Stimulated activated CD8-positive, alpha-beta memory T cell treated with anti-CD3 and anti-CD28 coated beads, Interleukin-4, amount 100 ng/mL, for 4 hours (primary cell): ENCODE data around the gene GRM8.
"Not testable (repeated sequence)": the region's sequence is repeated elsewhere in the genome, so short reads cannot be mapped to it uniquely, and the experiment has no call there.

ENCODE experiments used
- DNase-seq, 2 donors: peaks; one replicate each; pipeline ENCODE4 v3.0.0-alpha.2; 2020; ENCODE audit warnings: low read depth in 2 of 2, low spot score in 1 of 2

The GRM8 gene

DNA sequence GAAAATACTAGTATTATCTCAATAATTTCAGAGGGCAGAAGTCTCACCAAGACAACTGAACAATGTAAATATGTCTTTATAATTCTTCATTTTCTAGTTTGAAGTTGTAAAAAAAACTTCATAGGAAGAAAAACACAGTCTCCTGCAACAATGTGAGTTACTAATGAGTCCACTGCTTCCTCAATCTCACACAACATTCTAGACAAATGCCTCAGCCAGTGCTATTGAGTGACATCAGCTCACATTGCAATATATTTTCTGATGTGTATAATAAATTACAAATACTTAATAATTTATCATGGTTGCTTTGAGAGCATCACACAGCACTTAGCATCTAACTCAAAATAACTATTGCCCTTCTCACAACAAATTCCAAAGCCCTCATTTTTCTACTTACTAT lies 321.2 kb downstream of the GRM8 start:
- DNase-seq, result no peak

DNA sequence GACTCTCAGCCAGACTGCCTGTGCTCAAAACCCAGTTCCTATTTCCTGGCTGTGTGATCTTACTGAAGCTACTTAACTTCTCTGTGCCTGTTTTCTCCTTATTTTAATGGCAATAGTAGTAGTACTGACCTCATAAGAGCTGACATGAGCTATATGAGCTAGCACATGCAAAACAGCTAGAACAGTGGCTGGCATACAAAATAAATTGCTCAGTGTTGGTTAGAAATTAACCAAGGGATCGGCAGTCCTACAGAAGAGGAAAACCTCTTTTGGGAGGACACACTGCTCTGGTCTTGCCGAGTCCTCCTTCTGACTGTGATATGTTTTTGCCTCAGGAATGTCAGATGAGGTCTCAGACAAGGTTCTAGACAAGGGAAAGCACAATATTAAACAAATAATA lies 322.6 kb downstream of the GRM8 start:
- no peak for DNase-seq

DNA sequence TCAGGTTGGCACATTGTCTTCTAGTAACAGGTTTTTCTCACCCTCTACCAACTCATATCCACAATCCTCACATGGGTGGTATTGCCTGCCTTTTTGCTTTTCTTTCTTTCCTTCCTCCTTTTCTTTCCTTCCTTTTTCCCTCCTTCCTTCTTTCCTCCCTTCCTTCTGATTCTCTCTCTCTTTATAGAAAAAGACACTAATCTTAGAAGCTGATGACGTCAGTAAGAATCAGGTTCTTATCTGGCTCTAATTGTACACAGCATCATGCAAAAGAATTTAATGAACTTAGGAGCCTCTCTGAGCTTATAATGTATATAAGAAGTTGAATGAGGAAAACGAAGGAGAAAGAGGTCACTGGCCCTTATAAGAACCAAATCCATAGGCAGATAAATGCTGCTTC lies 328.3 kb downstream of the GRM8 start:
- no peak for DNase-seq

DNA sequence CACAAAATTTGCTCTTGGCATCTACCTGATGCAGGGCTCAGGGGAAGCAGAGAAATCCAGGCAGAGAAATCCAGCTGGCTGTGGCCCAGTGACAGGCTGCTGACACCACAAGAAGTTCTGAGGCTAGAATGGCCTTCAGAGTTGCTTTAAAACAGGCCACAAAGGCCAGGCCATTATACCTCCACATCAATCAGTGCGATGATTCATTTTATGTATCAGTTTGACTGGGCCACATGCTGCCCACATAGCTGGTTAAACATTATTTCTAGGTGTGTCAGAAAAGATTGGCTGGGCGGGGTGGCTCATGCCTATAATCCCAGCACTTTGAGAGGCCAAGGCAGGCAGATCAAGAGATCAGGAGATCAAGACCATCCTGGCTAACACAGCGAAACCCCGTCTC lies 341.1 kb downstream of the GRM8 start:
- not testable (repeated sequence) for DNase-seq

DNA sequence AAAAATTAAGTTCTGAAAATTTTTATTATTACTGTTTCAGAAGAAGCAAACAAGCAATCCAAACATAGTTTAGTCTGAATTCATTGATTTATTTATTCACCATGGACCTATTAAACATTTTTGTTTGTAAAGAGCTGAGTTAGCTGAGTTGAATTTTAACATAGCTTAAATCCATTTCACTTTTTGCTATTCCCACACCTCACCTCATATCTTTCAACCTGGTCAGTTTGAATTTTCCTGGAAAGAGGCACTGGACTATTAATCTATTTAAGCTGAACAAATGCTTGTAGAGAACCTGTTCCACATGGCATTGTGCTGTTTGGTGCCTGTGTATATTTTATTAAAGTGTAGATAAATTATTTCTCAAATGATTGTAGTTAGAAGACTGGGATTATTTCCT lies 344.2 kb downstream of the GRM8 start:
- not testable (repeated sequence) for DNase-seq

DNA sequence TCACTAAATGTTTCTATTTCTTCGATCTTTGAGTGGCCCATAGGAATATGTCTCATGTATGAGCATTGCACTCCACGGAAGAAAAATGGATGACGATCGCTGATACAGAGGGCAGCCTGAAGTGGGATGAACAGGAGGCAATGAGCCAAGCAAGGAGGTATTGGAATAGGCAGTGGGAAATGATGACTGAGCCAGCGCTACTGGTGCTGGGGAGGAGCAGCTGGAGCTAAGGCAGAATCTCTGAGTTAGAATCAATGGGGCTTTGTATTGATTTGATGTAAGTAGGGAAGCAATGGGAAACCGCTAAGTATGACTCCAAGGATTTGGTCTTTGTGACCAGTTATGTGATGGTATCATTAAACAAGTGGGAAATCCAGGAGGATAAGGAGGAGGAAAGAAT lies 345.1 kb downstream of the GRM8 start:
- DNase-seq, result not testable (repeated sequence)

DNA sequence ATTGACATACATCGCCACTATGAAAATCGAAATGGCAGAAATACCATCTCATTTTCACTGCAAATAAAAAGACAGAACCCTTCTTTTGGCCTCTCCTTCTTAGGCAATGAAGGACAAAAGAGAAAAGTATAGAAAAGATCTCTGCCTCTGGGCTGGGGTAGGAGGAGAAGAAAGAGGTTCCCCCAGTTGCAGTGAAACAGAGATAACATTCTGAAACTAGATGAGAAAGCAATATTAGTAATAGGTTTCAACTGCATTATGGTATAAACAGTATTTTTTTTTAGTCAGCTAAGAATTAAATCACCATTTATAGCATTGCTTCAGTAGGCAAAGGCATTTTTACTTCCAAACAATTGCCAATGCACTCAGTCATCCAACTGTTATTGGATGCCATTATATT lies 347.5 kb downstream of the GRM8 start:
- not testable (repeated sequence) for DNase-seq

DNA sequence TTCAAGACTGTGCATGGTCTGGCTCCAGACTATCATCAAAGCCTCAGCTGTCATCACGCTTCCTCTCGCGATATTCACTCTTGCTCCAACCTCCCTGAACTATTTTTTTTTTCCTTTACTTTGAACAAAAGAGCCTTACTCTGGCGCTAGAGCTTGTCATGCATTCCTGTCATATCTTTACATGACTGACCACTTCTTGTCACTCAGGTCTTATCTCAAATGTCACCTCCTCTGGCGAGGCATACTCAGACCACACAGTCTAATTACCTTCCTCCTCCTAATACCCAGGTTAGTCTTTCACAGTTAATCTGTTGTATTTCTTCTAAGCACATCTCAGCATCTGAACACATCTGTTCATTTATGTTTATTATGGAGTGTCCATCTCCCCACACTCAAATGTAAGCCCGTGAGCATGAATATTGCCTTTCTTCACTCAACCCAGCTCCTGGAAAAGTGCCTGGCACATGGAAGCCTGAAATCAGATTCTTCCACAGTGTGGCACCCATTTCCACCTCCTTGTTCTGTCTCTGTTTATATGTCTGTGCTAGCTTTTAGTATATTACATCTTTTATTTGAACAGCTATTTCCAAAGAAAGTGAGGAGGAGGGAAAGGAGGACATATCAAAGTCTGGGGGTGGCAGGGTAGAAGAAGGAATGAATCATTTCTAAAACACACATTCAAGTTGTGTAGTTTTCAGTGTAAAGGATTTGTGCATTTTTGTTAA lies 351.5 kb downstream of the GRM8 start:
- not testable (repeated sequence) for DNase-seq

DNA sequence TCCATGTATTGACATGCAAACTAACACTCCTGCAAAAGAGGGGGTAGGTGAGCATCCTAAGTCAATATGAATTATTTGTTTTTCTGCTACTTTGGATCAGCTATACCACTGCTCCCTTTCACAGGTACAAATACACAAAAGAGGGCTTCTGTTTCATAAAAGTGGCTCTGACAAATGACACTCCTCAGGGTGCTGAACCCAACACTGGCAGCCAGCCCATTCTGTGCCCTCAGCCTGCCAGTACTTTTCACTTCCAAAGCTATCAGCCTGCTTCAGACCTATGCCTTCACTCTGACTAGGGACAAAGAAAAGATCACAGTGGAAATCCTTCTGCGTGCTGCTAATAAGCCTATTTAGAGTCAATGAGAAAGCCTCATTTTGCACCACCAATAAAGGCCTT lies 364.8 kb downstream of the GRM8 start:
- DNase-seq, result not testable (repeated sequence)

DNA sequence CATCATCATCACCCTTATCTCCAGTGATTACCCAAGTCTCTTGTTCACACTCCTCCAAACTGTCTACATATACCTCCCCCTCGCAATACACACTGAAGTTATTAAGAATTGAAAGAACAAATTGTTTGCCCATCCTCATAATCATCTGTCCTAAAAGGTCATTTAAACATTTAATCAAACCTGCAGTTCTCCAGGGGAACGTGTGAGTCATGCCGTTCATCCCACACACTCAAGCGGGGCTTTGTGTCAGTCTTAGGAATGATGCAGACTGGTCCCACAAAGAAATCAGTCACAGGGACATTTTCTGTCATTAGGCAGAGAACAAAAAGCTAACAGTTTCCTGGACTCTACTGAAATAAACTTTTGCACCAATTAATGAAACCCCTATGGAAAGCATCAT lies 365.2 kb downstream of the GRM8 start:
- DNase-seq, result not testable (repeated sequence)

DNA sequence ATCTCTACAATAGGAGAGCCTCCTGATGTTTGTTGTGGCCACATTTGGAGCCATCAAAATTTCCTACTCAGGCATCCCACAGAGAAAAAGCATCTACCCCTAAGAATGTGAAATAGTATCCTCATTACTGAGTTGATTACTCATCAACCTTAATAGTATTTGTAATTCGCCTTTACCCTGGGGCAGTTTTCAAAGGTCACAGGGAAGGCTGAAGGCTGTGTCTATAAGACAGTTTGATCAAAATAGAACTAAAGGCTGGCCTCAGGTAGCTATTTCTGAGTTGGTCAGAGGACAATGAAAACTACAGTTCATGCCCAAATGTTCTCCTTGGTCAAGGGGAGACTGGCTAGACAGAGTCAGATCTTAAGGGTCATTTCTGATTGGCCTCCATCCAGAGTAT lies 370.0 kb downstream of the GRM8 start:
- not testable (repeated sequence) for DNase-seq

DNA sequence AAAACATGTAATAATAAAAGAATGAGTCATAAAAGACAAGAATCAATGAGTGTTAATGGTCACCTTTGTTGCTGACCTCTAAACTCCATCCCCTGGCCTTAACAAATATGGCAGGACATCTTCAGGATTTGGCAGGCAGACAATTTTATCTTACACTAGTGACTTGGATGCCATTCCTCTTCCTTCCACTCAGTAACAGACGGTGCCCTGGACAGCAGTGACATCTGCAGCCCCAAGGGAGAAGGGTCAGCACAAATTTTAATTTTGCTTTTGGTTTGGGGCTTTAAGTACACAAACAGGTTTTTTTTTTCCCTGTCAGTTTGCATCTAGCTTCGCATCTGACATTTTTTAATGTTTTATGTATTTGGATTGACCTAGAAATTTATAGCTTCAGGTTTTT lies 370.8 kb downstream of the GRM8 start:
- DNase-seq, result not testable (repeated sequence)

DNA sequence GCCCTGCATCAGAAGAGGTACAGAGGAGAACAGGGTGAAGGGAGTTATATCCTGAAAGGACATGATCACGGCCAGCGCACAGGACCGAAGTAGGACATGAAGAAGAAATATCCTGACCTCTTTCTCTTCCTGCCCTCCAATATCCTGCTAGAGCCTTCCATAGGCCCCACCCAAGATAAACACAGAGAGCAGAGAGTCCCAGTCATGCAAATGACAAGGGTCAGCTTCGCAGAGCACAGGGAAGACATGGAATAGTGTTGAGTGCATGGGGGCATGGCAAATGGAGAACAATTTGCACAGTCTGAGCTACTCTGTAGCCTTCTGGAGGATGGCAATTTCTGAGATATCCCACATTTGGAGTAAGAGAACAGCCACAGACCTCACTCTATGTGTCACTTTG lies 371.4 kb downstream of the GRM8 start:
- DNase-seq, result no peak

DNA sequence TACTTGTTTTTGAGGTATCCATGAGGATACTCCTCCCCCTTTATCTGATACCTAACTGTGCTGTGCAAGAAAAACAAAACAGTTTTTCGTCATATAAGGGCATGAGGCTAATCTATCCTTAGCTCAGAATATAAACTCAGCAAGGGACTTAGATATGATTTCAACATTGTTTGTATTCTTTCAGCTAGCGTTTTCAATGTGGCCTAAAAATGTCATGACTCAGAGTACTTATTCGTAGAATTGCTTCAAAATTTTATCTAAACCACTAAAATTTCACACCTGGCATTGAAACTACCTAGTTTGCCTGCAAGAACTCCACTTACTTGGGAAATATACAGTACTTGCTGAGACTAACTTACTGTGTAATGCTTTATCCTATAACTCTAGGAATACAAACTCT lies 376.2 kb downstream of the GRM8 start:
- DNase-seq, result not testable (repeated sequence)

DNA sequence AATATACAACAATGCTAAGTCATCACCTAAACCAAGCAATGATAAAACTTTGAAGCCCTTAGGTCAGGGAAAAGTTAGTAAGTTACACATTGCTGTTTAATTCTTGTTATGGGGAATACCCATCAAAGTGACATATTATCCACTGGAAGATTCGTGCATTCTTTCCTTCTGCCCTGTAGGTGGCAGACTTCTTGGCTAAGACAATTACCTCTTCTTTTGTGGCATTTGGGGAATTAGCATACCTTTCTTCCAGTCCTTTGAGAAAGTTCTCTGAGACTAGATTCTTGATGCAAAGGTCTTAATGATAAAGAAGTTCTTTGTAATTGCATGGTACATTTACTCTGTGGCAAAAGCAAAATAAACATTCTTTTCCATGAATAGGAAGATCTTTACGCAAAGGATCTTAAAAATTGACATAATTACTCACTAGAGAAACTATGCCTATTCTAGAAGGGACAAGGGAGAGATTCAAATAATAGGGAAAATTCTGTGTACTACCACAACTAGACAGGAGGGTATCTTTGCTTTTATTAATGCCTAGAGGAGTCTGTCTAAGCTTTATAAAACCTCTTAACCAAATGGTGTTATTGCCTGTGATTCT lies 395.9 kb downstream of the GRM8 start:
- DNase-seq, result no peak

DNA sequence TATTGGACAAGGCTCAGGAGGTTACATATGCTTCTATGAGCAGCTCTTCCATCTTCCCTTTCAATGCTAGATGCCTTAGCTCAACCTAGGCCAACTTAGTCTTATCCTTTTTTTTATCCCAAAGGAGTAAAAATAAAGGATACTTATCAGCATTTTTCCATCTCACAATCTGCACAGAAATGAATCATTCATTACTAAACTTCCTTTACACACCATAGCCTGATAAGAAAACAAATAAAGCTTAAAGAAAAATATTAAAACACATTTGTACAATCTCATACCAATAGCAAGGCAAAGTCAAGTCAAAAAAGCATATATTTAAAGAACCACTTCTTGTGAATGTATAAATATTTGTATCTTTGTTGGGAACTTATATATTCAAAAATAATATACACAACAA lies 407.4 kb downstream of the GRM8 start:
- no peak for DNase-seq

DNA sequence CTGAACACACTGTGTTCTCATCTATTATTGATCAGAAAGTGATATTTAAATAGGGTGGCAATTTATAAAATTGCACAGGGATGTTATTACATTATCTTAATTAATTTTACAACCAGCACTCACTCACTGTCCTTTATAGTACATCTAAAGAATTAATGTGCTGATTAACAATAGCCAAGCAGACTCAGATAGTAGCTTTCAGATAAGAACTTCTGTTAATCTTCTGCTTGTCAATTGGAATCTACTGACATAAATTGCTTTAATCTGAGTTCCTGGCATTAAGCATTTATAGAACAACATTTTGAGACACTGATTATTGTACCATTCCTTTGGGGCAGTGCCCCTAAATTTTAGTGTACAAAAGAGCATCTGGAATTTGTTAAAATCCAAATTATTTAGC lies 408.9 kb downstream of the GRM8 start:
- DNase-seq, result no peak

DNA sequence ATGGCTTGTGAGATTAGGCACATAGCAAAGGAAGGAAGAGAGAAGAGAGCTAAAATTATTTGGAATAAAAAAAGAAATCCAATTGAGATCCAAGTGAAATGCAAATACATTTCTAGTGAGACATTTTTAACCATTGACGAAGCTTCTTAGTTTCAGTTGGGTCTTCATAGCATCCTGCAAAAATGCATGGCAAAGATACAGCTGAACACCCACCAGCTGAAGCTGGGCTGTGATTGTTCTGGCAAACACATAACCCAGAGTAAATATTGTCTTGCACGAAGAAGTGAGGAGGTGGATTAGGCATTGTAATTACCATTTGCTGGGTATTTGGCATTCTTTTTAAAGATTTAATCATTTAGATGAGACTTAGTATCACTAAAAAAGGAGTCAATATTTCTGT lies 409.4 kb downstream of the GRM8 start:
- DNase-seq, result no peak

DNA sequence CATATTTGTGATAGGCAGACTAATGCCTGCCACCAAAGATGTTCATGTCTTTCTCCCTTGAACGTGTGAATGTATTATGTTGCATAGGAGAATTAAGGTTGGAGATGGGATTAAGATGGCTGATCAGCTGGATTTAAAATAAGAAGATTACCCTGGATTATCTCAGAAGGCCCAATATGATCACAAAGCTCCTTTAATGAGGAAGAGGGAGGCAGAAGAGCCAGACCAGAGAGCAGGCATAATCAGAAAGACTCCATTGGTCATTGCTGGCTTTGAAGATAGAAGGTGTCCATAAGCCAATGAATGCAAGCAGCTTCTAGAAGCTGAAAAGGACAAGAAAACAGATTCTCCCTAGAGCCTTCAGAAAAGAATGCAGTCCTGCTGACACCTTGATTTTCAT lies 410.3 kb downstream of the GRM8 start:
- no peak for DNase-seq

DNA sequence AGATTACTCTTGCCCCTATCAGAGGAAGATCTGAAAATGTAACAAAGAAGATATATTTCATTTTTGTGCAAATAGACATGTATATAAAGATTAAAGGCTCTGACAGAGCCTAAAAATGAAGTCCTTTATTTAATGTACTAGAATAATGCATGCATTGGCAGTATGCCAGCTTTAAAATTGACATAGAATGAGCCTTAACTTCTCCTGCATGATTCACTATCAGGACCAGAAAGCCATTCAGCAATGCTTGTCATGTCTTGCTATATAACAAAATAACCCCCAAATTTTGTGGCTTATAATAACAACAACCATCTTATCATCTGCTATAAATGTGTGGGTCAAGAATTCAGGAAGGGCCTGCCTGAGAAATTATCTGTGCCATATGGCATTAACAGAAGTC lies 411.9 kb downstream of the GRM8 start:
- no peak for DNase-seq

DNA sequence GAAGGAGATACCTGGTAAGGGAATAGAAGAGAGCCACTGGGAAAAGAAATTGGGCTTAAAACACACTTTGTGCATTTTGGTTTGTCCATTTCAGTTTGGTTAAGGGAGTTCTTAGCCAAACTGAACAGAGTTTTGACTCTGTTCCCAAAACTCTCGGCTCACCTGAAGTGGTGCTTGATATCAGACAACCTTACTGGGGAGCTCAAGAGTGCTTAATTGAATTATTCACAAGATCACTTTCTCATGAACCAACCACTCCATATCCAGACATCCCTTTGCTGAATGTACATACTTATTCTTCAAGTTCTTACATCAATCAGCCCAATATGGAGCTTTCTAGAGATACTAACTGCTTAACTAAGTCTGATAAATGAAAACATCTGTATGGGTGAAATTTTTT lies 413.1 kb downstream of the GRM8 start:
- no peak for DNase-seq

DNA sequence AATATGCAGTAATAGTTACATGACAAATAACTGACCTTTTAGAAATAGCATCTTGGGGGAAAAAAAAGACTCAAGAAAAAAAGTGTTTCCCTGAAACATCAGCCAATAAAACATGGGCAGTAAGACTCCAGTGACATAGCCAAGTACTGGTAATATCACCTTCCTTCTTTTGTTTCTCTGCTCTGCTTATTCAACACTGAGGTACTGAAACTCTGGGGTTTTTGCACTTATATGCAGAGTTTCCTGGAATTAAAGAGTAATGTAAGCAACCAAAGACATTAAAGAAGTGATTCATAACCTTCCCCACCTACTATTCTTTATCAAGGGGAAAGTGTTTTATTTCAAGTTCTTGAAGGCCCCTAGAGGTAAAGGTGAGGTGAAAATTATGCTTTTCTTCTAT lies 414.5 kb downstream of the GRM8 start:
- no peak for DNase-seq

DNA sequence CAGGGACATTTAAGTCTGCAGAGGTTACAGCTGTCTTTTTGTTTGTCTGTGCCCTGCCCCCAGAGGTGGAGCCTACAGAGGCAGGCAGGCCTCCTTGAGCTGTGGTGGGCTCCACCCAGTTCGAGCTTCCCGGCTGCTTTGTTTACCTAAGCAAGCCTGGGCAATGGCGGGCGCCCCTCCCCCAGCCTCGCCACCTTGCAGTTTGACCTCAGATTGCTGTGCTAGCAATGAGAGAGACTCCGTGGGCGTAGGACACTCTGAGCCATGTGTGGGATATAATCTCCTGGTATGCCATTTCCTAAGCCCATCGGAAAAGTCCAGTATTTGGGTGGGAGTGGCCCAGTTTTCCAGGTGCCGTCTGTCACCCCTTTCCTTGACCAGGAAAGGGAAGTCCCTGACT lies 421.5 kb downstream of the GRM8 start:
- DNase-seq, result not testable (repeated sequence)
